HG03354 (cell line): ENCODE results near the gene BAHCC1.

Experiments
- ATAC-seq: cut with Tn5 transposase; IDR thresholded peaks from one replicate; pipeline ENCODE4 v1.9.1; 2021; ENCODE audit warnings: mild to moderate bottlenecking; ENCODE audit not compliant: unreplicated experiment, poor library complexity, severe bottlenecking

The BAHCC1 gene

GRCh38 chr17:81452551-81452950, 57.3 kb downstream of the BAHCC1 start:
- no peak for ATAC-seq

GRCh38 chr17:81453076-81453475, 57.8 kb downstream of the BAHCC1 start:
- no peak for ATAC-seq

- no peak for ATAC-seq
Measured at GRCh38 chr17:81453712-81454111, 58.5 kb downstream of the BAHCC1 start.

GRCh38 chr17:81454473-81454872, 59.2 kb downstream of the BAHCC1 start:
- no peak for ATAC-seq

- ATAC-seq: no peak
Measured at GRCh38 chr17:81455387-81455786, 60.1 kb downstream of the BAHCC1 start.

GRCh38 chr17:81456091-81456490, 60.8 kb downstream of the BAHCC1 start:
- no peak for ATAC-seq

GRCh38 chr17:81456798-81457197, 61.5 kb downstream of the BAHCC1 start:
- ATAC-seq: no peak

GRCh38 chr17:81457401-81457800, 62.1 kb downstream of the BAHCC1 start:
- no peak for ATAC-seq

GRCh38 chr17:81457917-81458555, 62.8 kb downstream of the BAHCC1 start:
- no peak for ATAC-seq

- ATAC-seq: no peak
Measured at GRCh38 chr17:81458628-81459027, 63.4 kb downstream of the BAHCC1 start.

- no peak for ATAC-seq
Measured at GRCh38 chr17:81459224-81459623, 64.0 kb downstream of the BAHCC1 start.

- no peak for ATAC-seq
Measured at GRCh38 chr17:81459864-81460263, 64.6 kb downstream of the BAHCC1 start.

GRCh38 chr17:81460856-81461460, 65.7 kb downstream of the BAHCC1 start:
- ATAC-seq: no peak

- no peak for ATAC-seq
Measured at GRCh38 chr17:81461607-81462500, 66.6 kb downstream of the BAHCC1 start.

- no peak for ATAC-seq
Measured at GRCh38 chr17:81462506-81463125, 67.4 kb downstream of the BAHCC1 start.

GRCh38 chr17:81463506-81463905, 68.2 kb downstream of the BAHCC1 start:
- ATAC-seq: no peak

GRCh38 chr17:81464586-81464985, 69.3 kb downstream of the BAHCC1 start:
- ATAC-seq: no peak

GRCh38 chr17:81465910-81466309, 70.7 kb downstream of the BAHCC1 start:
- ATAC-seq: no peak

- no peak for ATAC-seq
Measured at GRCh38 chr17:81466564-81467472, 71.6 kb downstream of the BAHCC1 start.
